ENCODE results near the gene INAVA.

- TF ChIP-seq FOXP2 (optimal IDR thresholded peaks at IDR 0.05; ENCODE audit: control extremely low read depth, extremely low read length, insufficient read depth) (no peak), POLR2AphosphoS5 (IDR thresholded peaks at IDR 0.05; ENCODE audit: borderline replicate concordance, low read depth, low read length) (no peak), EZH2 (IDR thresholded peaks at IDR 0.05) (no peak)
These were observed 13.0 kb downstream of the INAVA start for GRCh38 chr1:200907611-200908097.

Data from SK-N-MC (cell line).